Measurements from ENCODE around the gene PTMS. TPM values are rescaled to one million over a fixed set of nuclear protein-coding genes. Genes with fewer than 3 reads are reported as not detected.

Gene PTMS, protein sequence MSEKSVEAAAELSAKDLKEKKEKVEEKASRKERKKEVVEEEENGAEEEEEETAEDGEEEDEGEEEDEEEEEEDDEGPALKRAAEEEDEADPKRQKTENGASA
- 633 and 910 TPM in 2 replicates for total RNA-seq (2021)
- percentile 93 among the genes with signal in this experiment for Bru-seq, nascent RNA
- percentile 93 among the genes with signal in this experiment for BruChase-seq, experiment 1, labeled RNA remaining after a 2-hour chase
- BruChase-seq, experiment 2, labeled RNA remaining after a 6-hour chase = percentile 97 among the genes with signal in this experiment
- long read RNA-seq, transcript PTMS-202 (5 exons, 773 nt) = minor isoform, 5 of 451 reads
- long read RNA-seq, transcript PTMS-207 (5 exons, 1,150 nt) = major isoform, 283 of 451 reads
- long read RNA-seq, partial matches to known transcripts = 141 of 451 reads
- long read RNA-seq, other reads (novel, unspliced or antisense) = 21 of 451 reads

DNA sequence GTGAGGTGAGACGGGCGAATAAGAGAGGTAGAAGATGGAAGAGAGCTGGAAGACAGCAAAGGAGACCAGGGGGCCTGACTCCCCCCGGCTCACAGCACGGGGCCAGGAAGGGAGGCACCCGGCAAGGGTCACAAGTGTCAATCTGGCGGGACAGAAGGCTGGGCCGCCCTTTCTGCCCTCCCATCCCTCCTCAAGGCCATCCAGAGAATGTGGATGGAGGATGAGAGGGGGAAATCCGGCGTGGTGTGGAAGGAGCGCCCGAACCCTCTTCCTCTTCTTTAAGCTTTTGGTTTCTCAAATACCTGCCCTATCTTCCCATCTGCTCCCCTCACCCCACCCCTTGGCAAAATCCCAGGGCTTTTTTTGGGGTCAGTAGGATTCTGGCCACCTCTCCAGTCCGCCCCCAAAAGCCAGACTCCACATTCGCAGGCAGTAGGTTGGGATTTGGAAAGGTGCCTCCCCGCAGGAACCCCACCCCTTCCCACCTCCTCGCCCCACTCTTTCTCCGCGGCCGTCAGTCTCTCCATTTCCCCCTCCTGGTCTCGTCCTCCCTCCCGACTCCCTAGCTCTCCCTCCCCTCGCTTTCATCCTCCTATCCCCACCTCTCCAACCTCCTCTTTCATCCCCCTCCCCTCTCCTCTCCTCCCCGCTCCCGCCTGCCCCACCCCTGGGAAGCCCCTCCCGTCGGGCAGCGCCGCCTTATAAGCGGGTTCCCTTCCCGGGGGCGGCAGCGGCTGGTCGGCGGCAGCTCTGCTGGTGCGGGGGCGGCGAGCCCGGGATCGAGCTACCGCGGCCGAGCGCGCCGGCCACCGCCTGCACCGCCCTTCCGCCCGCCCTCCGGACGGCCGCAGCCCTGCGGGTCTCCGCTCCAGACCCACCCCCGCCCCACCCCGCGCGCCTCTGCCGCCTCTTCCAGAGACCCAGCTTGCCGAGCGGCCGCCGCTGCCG, at the start of gene PTMS:
TSS of gene PTMS (plus strand) at position 730 of the 948 bp plus-strand sequence. CDS start 343 bp downstream, outside the sequence.
- H3K9me2 ChIP-seq (ENCODE audit: insufficient read depth) = no peaks in the 10 kb centered on the region
- H3K4me1 ChIP-seq (replicated peaks; ENCODE audit: insufficient read depth) = peaks cover 36% of the 10 kb centered on the region
- TSS peak; percentile 50 for BruUV-seq (replicated peaks)
- DNase-seq = peak; percentile 80 to 97
- peak within 1 kb of the TSS; percentile 80 for H2AFZ ChIP-seq
- H4K20me1 ChIP-seq (ENCODE audit: insufficient read depth) = peaks cover 19% of the 10 kb centered on the region
- no peaks in the 10 kb centered on the region for H3K27me3 ChIP-seq (ENCODE audit: insufficient read depth, low read depth)
- peak within 1 kb of the TSS; percentile 54 for H3K27ac ChIP-seq
- H3K4me2 ChIP-seq = peak within 1 kb of the TSS; percentile 82
- no peaks in the 10 kb centered on the region for H3K9me3 ChIP-seq (ENCODE audit: insufficient read depth, low read depth)
- TF ChIP-seq, protein P1, sequence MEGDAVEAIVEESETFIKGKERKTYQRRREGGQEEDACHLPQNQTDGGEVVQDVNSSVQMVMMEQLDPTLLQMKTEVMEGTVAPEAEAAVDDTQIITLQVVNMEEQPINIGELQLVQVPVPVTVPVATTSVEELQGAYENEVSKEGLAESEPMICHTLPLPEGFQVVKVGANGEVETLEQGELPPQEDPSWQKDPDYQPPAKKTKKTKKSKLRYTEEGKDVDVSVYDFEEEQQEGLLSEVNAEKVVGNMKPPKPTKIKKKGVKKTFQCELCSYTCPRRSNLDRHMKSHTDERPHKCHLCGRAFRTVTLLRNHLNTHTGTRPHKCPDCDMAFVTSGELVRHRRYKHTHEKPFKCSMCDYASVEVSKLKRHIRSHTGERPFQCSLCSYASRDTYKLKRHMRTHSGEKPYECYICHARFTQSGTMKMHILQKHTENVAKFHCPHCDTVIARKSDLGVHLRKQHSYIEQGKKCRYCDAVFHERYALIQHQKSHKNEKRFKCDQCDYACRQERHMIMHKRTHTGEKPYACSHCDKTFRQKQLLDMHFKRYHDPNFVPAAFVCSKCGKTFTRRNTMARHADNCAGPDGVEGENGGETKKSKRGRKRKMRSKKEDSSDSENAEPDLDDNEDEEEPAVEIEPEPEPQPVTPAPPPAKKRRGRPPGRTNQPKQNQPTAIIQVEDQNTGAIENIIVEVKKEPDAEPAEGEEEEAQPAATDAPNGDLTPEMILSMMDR (conservative IDR thresholded peaks at IDR 0.05) = no peak
- TF ChIP-seq EZH2 (IDR thresholded peaks at IDR 0.05; ENCODE audit: low read depth) = no peak
- POLR2A ChIA-PET (ENCODE audit: unreplicated experiment) = interaction anchor here (0.5 to 2.6 kb wide), 27 partner anchors 10 to 819 kb away, joined by 3 to 59 read pairs (median 5); partner anchors contain the start of genes CDCA3, COPS7A, MLF2 and USP5
- H3F3A ChIP-seq (ENCODE audit: insufficient read depth, low read depth) = peaks cover 40% of the 10 kb centered on the region
- intact Hi-C loops (cut with micrococcal nuclease; ENCODE audit: unreplicated experiment) = loop anchor here (1.0 to 2.0 kb wide), 2 partner anchors 77 to 86 kb away; partner anchors contain the start of genes USP5 and ZNF384
- peaks cover 25% of the 10 kb centered on the region for H3K79me2 ChIP-seq (ENCODE audit: low read depth)
- H3K36me3 ChIP-seq (ENCODE audit: low read depth) = no peaks in the 10 kb centered on the region
- peak within 1 kb of the TSS; percentile 70 for H3K4me3 ChIP-seq
- CTCF ChIA-PET = interaction anchor here (0.5 to 4.8 kb wide), 9 partner anchors 13 to 152 kb away, joined by 3 to 83 read pairs (median 7); partner anchors contain the start of genes CDCA3, LPAR5, MLF2 and USP5

DNA sequence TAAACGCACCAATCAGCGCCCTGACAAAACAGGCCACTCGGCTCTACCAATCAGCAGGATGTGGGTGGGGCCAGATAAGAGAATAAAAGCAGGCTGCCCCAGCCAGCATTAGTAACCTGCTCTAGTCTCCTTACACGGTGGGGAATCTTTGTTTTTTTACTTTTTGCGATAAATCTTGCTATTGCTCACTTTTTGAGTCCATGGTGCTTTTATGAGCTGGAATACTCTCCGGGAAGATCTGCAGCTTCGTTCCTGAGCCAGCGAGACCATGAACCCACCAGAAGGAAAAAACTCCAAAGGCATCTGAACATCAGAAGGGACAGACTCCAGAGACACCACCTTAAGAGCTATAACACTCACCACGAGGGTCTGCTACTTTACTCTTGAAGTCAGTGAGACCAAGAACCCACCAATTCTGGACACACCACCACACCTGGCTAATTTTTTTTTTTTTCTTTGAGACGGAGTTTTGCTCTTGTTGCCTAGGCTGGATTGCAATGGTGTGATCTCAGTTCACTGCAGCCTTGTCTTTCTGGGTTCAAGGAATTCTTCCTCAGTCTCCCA, 49.2 kb upstream of the PTMS start:
- H3K27ac ChIP-seq = no peak overlapping the region
- no peaks in the 10 kb centered on the region for H4K20me1 ChIP-seq (ENCODE audit: insufficient read depth)
- TF ChIP-seq, protein P1 (conservative IDR thresholded peaks at IDR 0.05) = no peak
- TF ChIP-seq EZH2 (IDR thresholded peaks at IDR 0.05; ENCODE audit: low read depth) = no peak
- H3K9me2 ChIP-seq (ENCODE audit: insufficient read depth) = no peaks in the 10 kb centered on the region
- no peak for DNase-seq
- no peaks in the 10 kb centered on the region for H3F3A ChIP-seq (ENCODE audit: insufficient read depth, low read depth)
- H3K4me1 ChIP-seq (replicated peaks; ENCODE audit: insufficient read depth) = no peaks in the 10 kb centered on the region
- intact Hi-C loops (cut with micrococcal nuclease; ENCODE audit: unreplicated experiment) = no loop called here
- POLR2A ChIA-PET (ENCODE audit: unreplicated experiment) = no interaction called here
- H3K79me2 ChIP-seq (ENCODE audit: low read depth) = no peaks in the 10 kb centered on the region
- CTCF ChIA-PET = interaction anchor here (0.7 kb wide), 1 partner anchor 104 kb away, joined by 3 read pairs; no protein-coding TSS in a partner anchor
- no peak overlapping the region for H3K4me3 ChIP-seq
- no peak overlapping the region for H3K4me2 ChIP-seq
- H3K9me3 ChIP-seq (ENCODE audit: insufficient read depth, low read depth) = no peaks in the 10 kb centered on the region
- H2AFZ ChIP-seq = no peak overlapping the region
- no peaks in the 10 kb centered on the region for H3K36me3 ChIP-seq (ENCODE audit: low read depth)
- no peaks in the 10 kb centered on the region for H3K27me3 ChIP-seq (ENCODE audit: insufficient read depth, low read depth)
- TSS peak; percentile 91 for BruUV-seq (replicated peaks)

All from PC-9 (cell line).